MM.1S (cell line): ENCODE data around the gene TMEM169.

ENCODE experiments used
- DNase-seq: peaks from one replicate; pipeline ENCODE4 v3.0.0-alpha.2; 2015
- H2AFZ ChIP-seq: fragments of 300-600 bp; sonication (generic); 2 replicates; pipeline ENCODE4 v1.6.0; 2016; ENCODE audit warnings: antibody characterized with exemption, low read length
- H3F3A ChIP-seq: fragments of 300-600 bp; sonication (generic); 2 replicates; pipeline ENCODE4 v1.6.1; 2016; ENCODE audit warnings: mild to moderate bottlenecking, antibody characterized with exemption, low read length, moderate library complexity, mixed read lengths; ENCODE audit not compliant: insufficient read depth
- H3K27ac ChIP-seq: fragments of 300-600 bp; sonication (generic); 2 replicates; pipeline ENCODE4 v1.5.1; 2016; ENCODE audit warnings: mild to moderate bottlenecking, low read length
- H3K27me3 ChIP-seq: fragments of 300-600 bp; sonication (generic); replicated peaks from 2 replicates; pipeline ENCODE4 v1.6.0; 2016; ENCODE audit warnings: low read length; ENCODE audit not compliant: insufficient read depth
- H3K36me3 ChIP-seq: fragments of 300-600 bp; sonication (generic); replicated peaks from 2 replicates; pipeline ENCODE4 v1.6.1; 2016; ENCODE audit warnings: mild to moderate bottlenecking, low read length, mixed read lengths; ENCODE audit not compliant: insufficient read depth
- H3K4me1 ChIP-seq: fragments of 300-600 bp; sonication (generic); 2 replicates; pipeline ENCODE4 v1.6.1; 2016; ENCODE audit warnings: low read length, mixed read lengths
- H3K4me2 ChIP-seq: fragments of 300-600 bp; sonication (generic); 2 replicates; pipeline ENCODE4 v1.6.0; 2016; ENCODE audit warnings: low read depth, low read length
- H3K4me3 ChIP-seq: fragments of 300-600 bp; sonication (generic); 2 replicates; pipeline ENCODE4 v1.5.1; 2016; ENCODE audit warnings: low read length, mixed read lengths
- H3K79me2 ChIP-seq: fragments of 300-600 bp; sonication (generic); 2 replicates; pipeline ENCODE4 v1.6.1; 2016; ENCODE audit warnings: mixed run types, low read length, mixed read lengths
- H3K9ac ChIP-seq: fragments of 300-600 bp; sonication (generic); 2 replicates; pipeline ENCODE4 v1.6.1; 2016; ENCODE audit warnings: low read length, mixed read lengths
- H3K9me2 ChIP-seq: fragments of 300-600 bp; sonication (generic); replicated peaks from 2 replicates; pipeline ENCODE4 v1.6.1; 2016; ENCODE audit warnings: mild to moderate bottlenecking, low read length, mixed read lengths; ENCODE audit not compliant: insufficient read depth
- H3K9me3 ChIP-seq: fragments of 300-600 bp; sonication (generic); replicated peaks from 2 replicates; pipeline ENCODE4 v1.6.1; 2016; ENCODE audit warnings: mild to moderate bottlenecking, low read length, mixed read lengths; ENCODE audit not compliant: insufficient read depth
- H4K20me1 ChIP-seq: fragments of 300-600 bp; sonication (generic); 2 replicates; pipeline ENCODE4 v1.6.1; 2016; ENCODE audit warnings: mild to moderate bottlenecking, low read length, moderate library complexity, mixed read lengths; ENCODE audit not compliant: insufficient read depth
- EZH2 ChIP-seq: fragments of 300-600 bp; sonication (generic); optimal IDR thresholded peaks from 2 replicates; pipeline ENCODE3; 2017; ENCODE audit warnings: low read depth, mild to moderate bottlenecking, antibody characterized with exemption, low read length, mixed read lengths
- EZH2phosphoT487 ChIP-seq: fragments of 300-600 bp; sonication (generic); IDR thresholded peaks from 2 replicates; pipeline ENCODE4 v1.6.1; 2018; ENCODE audit warnings: antibody characterized with exemption, low read length
- TF ChIP-seq, protein P1 (sequence below): fragments of 300-600 bp; sonication (generic); IDR thresholded peaks from 2 replicates; pipeline ENCODE4 v1.5.1; 2016; ENCODE audit warnings: antibody characterized with exemption, low read length, mixed read lengths

Gene TMEM169

DNA sequence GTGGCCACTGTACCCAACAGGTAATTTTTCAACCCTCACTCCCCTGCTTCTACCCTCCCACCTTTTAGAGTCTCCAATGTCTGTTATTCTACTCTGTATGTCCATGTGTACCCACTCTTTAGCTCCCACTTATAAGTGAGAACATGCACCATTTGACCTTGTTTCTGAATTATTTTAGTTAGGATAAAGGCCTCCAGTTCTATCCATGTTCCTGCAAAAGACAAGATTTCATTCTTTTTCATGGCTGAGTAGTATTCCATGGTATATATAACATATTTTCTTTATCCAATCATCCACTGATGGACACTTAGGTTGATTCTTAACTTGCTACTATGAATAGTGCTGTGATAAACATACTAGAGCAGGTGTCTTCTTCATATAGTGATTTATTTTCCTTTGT, 9.2 kb upstream of the TMEM169 start:
- TF ChIP-seq EZH2, result no peak
- TF ChIP-seq, protein P1, sequence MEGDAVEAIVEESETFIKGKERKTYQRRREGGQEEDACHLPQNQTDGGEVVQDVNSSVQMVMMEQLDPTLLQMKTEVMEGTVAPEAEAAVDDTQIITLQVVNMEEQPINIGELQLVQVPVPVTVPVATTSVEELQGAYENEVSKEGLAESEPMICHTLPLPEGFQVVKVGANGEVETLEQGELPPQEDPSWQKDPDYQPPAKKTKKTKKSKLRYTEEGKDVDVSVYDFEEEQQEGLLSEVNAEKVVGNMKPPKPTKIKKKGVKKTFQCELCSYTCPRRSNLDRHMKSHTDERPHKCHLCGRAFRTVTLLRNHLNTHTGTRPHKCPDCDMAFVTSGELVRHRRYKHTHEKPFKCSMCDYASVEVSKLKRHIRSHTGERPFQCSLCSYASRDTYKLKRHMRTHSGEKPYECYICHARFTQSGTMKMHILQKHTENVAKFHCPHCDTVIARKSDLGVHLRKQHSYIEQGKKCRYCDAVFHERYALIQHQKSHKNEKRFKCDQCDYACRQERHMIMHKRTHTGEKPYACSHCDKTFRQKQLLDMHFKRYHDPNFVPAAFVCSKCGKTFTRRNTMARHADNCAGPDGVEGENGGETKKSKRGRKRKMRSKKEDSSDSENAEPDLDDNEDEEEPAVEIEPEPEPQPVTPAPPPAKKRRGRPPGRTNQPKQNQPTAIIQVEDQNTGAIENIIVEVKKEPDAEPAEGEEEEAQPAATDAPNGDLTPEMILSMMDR, result no peak
- no peak for TF ChIP-seq EZH2phosphoT487
- DNase-seq, result no peak
- Histone ChIP-seq H2AFZ (no peak overlapping the region), H3K4me2 (no peak overlapping the region), H3K27me3 (no peaks in the 10 kb centered on the region), H3K9me3 (no peaks in the 10 kb centered on the region), H3F3A (no peaks in the 10 kb centered on the region), H4K20me1 (no peaks in the 10 kb centered on the region), H3K36me3 (no peaks in the 10 kb centered on the region), H3K4me1 (no peaks in the 10 kb centered on the region), H3K27ac (no peak overlapping the region), H3K9ac (no peak overlapping the region), H3K79me2 (peaks cover 11% of the 10 kb centered on the region; the same call in 1 of the 2 replicates), H3K4me3 (no peak overlapping the region), H3K9me2 (no peaks in the 10 kb centered on the region)

DNA sequence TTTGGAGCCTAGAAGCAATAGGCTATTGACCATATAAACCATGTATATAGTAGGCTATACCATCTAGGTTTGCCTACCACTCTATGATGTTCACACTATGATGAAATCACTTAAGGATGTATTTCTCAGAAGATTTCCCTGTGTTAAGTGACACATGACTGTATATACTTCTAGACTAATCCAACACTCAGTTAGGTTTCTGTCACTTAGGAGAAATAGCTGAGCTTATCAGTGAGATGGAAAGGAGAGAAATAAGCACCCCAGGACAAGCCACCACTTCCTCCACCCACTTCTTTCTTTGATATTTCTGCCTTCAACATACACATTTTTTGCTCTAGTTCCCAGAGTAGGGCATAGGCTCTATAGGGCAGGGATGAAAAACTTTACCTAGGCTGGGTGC, 7.9 kb upstream of the TMEM169 start:
- no peaks in the 10 kb centered on the region for H3K4me1 ChIP-seq
- no peak overlapping the region for H3K27ac ChIP-seq
- no peak for DNase-seq
- TF ChIP-seq, protein P1, result no peak
- no peak for TF ChIP-seq EZH2
- no peak for TF ChIP-seq EZH2phosphoT487
- peaks cover 13% of the 10 kb centered on the region for H3K79me2 ChIP-seq
- H2AFZ ChIP-seq, result no peak overlapping the region
- H3K4me2 ChIP-seq, result no peak overlapping the region
- no peaks in the 10 kb centered on the region for H3F3A ChIP-seq
- H3K9ac ChIP-seq, result no peak overlapping the region
- no peaks in the 10 kb centered on the region for H3K9me2 ChIP-seq
- no peaks in the 10 kb centered on the region for H3K9me3 ChIP-seq
- no peaks in the 10 kb centered on the region for H3K36me3 ChIP-seq
- H4K20me1 ChIP-seq, result no peaks in the 10 kb centered on the region
- H3K4me3 ChIP-seq, result no peak overlapping the region
- H3K27me3 ChIP-seq, result no peaks in the 10 kb centered on the region

- Histone ChIP-seq H3K36me3 (no peaks in the 10 kb centered on the region), H3K4me1 (no peaks in the 10 kb centered on the region), H3K4me3 (no peak overlapping the region), H3K79me2 (peaks cover 15% of the 10 kb centered on the region), H3K9me3 (no peaks in the 10 kb centered on the region), H4K20me1 (no peaks in the 10 kb centered on the region), H3K9me2 (no peaks in the 10 kb centered on the region), H3K27ac (no peak overlapping the region), H3K9ac (no peak overlapping the region), H3K4me2 (no peak overlapping the region), H2AFZ (no peak overlapping the region), H3K27me3 (no peaks in the 10 kb centered on the region), H3F3A (no peaks in the 10 kb centered on the region)
- DNase-seq, result no peak
- TF ChIP-seq EZH2 (no peak), EZH2phosphoT487 (no peak)
- TF ChIP-seq, protein P1, result no peak
Observed at GRCh38 chr2:216074380-216074779, 7.3 kb upstream of the TMEM169 start.
